22Rv1 (cell line): ENCODE results near the gene CDCP1.

ENCODE experiments used
- CTCF ChIP-seq: fragments of 450-650 bp; IDR thresholded peaks from 2 replicates; pipeline ENCODE4 v1.5.1; 2017; ENCODE audit warnings: mild to moderate bottlenecking
- ZFX ChIP-seq: fragments of 450-650 bp; IDR thresholded peaks from 2 replicates; pipeline ENCODE4 v1.6.1; 2017; ENCODE audit warnings: antibody characterized with exemption, borderline replicate concordance

GRCh38 chr3:45037720-45038455, 108.3 kb downstream of the CDCP1 start:
- TF ChIP-seq CTCF = peak; percentile 98
- TF ChIP-seq ZFX = no peak
